Bronchial epithelial cell (primary cell): ENCODE data around the gene KIAA0232. TPM values are rescaled to one million over a fixed set of nuclear protein-coding genes. Genes with fewer than 3 reads are reported as not detected.

Experiments used
- DNase-seq: peaks from one replicate; pipeline ENCODE4 v3.0.0-alpha.2; 2010; ENCODE audit warnings: low read depth
- FAIRE-seq: peaks from 2 replicates; lab custom pipeline; 2011; peaks lifted over from hg19 to GRCh38; lab: Jason Lieb, UNC
- H3K27me3 ChIP-seq: 2 replicates; pipeline ENCODE4 v1.5.1; 2011; ENCODE audit warnings: low read length; ENCODE audit not compliant: control insufficient read depth, insufficient read depth
- H3K36me3 ChIP-seq: 2 replicates; pipeline ENCODE4 v1.5.1; 2011; ENCODE audit warnings: low read length; ENCODE audit not compliant: control insufficient read depth, insufficient read depth
- H3K4me3 ChIP-seq: 2 replicates; pipeline ENCODE4 v1.5.1; 2011; ENCODE audit warnings: mild to moderate bottlenecking, low read depth, low read length, control low read depth
- total RNA-seq: library from RNA; depleted of rRNA; stranded (reverse); fragments of >200 nt; gene quantifications from 2 replicates; pipeline ENCODE4 v1.2.1, GENCODE V29; 2014
- TF ChIP-seq, protein P1 (sequence below): IDR thresholded peaks from 2 replicates; pipeline ENCODE4 v1.5.1; 2011; ENCODE audit warnings: mild to moderate bottlenecking, moderate library complexity, low read length, control low read depth, inconsistent platforms; ENCODE audit not compliant: insufficient read depth, severe bottlenecking

Gene KIAA0232
- total RNA-seq, 1 donor from 2014 or later, result 20.5 TPM

DNA sequence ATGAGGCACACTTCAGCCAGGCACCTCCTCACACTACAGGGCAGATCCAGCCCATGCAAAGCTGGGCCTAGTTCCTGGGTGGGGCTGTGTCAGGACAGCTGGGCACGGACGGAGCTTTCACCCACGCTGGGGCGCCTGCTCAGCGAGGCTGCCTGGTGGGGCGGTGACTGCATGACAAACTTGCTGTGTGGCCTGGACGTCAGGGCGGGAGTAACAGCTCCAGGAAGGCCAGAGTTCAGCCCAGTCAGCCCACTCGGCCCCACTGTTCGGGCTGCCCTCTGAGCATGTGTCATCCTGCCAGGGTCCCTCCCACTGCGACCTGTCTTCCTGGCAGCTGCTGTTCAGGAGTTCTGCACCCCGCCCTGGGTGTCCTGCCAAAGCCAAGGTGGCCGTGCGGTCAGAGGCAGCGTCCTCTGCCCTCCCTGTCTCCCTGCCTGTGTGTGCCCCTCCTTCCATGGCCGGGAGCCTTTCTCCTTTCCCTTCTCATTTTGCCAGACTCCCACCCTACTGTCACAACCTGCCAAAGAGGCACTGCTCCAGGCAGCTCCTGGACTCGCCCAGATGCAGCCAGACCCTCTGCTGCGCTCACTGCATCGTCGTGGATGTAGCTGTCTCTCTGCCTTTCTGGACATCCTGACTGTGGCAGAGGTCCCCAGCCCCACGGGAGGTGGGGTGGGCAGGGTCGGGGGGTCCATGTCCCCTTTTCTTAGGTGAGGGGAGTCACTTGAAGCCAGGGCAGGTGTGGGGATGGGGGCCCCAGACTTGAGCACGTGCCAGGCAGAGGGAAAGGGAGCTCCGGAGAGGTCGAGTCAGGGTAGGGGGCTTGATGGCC, 33.0 kb upstream of the KIAA0232 start:
- Histone ChIP-seq H3K4me3 (no peak overlapping the region), H3K27me3 (no peaks in the 10 kb centered on the region), H3K36me3 (no peaks in the 10 kb centered on the region)
- DNase-seq (peak; percentile 47), FAIRE-seq (no peak)
- TF ChIP-seq, protein P1, sequence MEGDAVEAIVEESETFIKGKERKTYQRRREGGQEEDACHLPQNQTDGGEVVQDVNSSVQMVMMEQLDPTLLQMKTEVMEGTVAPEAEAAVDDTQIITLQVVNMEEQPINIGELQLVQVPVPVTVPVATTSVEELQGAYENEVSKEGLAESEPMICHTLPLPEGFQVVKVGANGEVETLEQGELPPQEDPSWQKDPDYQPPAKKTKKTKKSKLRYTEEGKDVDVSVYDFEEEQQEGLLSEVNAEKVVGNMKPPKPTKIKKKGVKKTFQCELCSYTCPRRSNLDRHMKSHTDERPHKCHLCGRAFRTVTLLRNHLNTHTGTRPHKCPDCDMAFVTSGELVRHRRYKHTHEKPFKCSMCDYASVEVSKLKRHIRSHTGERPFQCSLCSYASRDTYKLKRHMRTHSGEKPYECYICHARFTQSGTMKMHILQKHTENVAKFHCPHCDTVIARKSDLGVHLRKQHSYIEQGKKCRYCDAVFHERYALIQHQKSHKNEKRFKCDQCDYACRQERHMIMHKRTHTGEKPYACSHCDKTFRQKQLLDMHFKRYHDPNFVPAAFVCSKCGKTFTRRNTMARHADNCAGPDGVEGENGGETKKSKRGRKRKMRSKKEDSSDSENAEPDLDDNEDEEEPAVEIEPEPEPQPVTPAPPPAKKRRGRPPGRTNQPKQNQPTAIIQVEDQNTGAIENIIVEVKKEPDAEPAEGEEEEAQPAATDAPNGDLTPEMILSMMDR, result no peak

DNA sequence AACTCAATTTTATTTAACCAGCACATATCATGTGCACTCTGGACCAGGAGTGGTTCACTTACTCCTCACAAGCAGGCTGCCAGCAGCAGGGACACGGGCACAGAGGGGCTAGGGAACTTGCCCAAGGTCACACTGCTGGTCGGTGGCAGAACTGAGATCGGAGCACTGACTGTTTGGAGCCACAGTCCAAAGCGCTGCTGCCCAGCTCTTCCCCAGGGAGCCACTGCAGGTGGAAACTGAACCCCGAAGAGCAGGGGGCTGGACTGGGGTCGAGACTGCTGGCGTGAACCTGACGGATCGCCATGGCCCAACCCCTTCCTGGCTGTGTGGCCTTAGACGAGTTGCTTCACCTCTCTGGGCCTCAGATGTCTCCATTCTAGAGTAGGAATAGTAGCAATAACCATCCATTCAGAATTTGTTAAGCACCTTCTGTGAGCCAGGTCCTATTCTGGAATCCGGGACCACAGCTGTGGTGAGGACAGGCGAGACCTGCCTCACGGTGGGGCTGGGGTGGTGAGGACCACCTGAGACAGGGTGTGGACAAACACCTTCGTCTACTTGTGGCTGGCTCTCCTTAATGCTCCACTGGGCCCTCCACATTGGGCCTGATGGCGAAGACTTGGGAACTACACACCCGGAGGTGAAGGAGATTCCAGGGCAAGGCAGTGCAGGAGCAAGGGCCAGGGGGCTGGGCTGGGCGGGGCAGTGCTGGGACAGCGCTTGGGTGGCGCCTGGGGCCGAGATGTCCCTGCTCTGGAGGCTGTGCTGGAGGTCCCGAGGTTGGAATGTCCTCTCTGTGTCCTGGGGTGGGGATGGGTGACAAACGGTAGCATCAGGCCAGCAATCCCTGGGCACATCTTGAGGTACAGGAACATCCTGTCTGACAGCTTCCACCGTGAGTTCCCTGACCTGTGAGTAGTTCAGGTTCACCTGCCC, 32.0 kb upstream of the KIAA0232 start:
- Histone ChIP-seq H3K27me3 (no peaks in the 10 kb centered on the region), H3K36me3 (no peaks in the 10 kb centered on the region), H3K4me3 (no peak overlapping the region)
- DNase-seq, result peak; percentile 34
- FAIRE-seq, result no peak
- TF ChIP-seq, protein P1, result no peak

DNA sequence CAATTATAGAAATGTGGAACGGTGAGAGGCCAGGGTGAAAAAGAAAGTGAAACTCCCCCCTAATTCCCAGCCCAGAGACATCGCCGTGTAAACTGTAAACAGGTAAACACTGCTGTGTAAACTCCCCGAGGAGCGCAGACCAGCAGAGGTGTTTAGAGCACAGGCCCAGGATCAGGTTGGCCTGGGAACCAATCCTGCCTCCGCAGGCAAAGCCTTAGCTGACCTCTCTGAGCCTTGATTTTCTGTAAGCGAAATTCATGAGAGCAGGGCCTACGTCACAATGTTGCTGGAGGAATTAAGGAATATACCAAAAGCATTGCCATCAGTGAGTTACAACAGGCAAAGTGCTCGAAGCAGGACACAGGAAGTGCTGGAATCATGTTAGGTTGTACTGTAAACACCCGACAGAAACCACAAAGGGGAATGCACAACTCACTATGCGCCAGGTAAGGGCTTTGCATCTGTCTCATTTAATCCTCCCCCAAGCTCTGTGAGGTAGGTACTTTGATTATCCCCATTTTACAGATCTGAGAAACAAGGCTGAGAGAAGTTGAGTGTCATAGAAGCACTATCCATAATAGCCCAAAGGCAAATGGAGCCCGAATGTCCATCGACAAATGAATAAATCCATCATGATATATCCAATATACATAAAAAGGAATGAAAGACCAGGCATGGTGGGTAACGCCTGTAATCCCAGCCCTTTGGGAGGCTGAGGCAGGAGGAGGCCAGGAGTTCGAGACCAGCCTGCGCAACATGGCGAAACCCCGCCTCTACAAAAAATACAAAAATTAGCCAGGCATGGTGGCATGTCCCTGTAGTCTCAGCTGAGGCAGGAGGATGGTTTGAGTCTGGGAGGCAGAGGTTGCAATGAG, 30.7 kb upstream of the KIAA0232 start:
- H3K27me3 ChIP-seq, result no peaks in the 10 kb centered on the region
- H3K36me3 ChIP-seq, result no peaks in the 10 kb centered on the region
- TF ChIP-seq, protein P1, result no peak
- DNase-seq (peak; percentile 38), FAIRE-seq (no peak)
- H3K4me3 ChIP-seq, result no peak overlapping the region

DNA sequence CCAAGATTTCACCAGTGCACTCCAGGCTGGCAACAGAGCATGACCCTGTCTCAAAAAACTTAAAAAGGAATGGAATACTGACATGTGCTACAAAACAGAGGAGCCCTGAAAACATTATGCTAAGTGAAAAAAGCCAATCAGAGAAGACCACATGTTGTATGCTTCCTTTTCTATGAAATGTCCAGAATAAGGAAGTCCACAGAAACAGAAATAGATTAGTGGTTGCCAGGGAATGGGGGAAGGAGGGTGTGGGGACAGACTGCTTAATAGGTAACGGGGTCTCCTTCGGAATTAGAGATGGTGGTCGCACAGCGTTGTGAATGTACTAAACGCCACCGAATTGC, 30.1 kb upstream of the KIAA0232 start:
- TF ChIP-seq, protein P1, result no peak
- H3K4me3 ChIP-seq, result no peak overlapping the region
- H3K36me3 ChIP-seq, result no peaks in the 10 kb centered on the region
- DNase-seq (no peak), FAIRE-seq (no peak)
- no peaks in the 10 kb centered on the region for H3K27me3 ChIP-seq

DNA sequence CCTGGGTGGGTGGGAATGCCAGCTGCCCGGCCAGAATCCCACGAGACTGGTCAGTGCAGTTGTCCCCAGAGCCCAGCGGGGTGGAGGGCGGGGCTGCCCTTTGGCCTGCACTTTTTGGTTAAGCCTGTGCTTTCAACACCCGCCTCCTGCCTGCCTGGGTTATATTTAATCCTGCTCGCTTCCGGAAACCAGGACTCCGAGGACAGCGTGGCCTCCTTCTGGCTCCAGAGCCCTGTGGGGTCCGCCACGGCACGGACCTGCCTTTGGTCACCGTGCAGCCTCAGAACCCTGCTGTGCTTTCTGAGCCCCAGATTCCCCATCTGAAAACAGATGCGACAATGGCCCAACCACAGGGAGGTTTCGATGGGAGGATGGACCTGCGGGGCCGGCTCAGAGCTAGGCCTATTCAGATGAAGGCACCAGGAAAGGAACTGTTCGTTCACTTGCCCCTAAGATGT, 29.4 kb upstream of the KIAA0232 start:
- DNase-seq, result no peak
- no peaks in the 10 kb centered on the region for H3K27me3 ChIP-seq

More for the DNA sequence above, 29.4 kb upstream of the KIAA0232 start:
- TF ChIP-seq, protein P1, result no peak
- no peak overlapping the region for H3K4me3 ChIP-seq
- FAIRE-seq, result no peak
- no peaks in the 10 kb centered on the region for H3K36me3 ChIP-seq
